ENCODE measurements around the gene TMEM25.
"Not testable (repeated sequence)": the region's sequence is repeated elsewhere in the genome, so short reads cannot be mapped to it uniquely, and the experiment has no call there.

Gene TMEM25

DNA sequence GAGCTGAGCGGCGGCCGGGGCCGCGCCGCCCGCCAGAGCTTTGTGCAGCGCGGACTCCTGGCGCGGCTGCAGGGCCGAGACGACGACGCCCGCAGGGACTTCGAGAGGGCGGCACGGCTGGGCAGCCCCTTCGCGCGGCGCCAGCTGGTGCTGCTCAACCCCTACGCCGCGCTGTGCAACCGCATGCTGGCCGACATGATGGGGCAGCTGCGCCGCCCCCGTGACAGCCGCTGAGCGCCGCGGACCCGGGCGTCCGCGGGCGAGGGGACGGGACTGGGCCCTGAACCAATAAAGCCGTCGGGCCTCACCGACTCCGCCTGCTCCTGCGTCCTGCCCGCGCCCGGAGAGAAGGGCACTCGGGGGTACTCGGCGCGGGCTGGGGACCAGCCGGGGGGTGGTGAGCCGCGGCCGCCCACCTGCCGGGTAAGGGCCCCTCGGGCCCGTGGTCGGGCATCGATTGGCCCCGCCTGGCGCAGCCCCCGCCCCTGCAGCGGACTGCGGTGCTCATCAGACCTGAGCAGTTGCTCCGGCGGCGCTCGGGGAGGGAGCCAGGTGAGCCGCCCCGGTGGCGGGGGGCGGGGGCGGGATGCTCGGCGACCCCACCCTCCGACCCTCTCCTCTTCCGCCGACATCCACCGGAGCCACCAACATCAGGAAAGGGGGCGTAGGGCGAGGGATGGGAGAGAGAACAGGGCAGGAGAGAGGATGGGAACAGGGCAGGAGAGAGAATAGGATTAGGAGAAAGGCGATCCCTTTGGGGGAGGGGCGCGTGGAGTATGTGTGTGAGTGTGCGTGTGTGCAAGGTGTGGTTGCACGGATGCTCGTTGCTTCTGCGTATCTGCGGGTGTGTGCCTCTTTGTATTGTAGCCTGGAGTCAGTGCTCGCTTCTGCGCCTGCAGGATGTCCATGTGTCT, at the start of gene TMEM25:
TMEM25 (plus strand) TSS at position 510 of the 914 bp plus-strand sequence. CDS start 610 bp downstream, outside the sequence.
- peak; percentile 79 for DNase-seq

DNA sequence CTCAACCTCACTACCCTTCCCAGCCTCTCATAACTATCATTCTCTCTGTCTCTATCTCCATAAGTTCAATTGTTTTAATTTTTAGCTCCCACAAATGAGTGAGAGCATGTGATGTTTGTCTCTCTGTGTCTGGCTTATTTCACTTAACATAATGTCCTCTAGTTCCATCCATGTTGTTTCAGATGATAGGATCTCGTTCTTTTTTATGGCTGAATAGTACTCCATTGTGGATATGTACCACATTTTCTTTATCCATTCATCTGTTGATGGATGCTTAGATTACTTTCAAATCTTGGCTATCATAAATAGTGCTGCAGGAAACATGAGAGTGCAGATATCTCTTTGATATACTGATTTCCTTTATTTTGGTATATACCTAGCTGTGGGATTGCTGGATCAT, 49.8 kb upstream of the TMEM25 start:
- DNase-seq = not testable (repeated sequence)

DNA sequence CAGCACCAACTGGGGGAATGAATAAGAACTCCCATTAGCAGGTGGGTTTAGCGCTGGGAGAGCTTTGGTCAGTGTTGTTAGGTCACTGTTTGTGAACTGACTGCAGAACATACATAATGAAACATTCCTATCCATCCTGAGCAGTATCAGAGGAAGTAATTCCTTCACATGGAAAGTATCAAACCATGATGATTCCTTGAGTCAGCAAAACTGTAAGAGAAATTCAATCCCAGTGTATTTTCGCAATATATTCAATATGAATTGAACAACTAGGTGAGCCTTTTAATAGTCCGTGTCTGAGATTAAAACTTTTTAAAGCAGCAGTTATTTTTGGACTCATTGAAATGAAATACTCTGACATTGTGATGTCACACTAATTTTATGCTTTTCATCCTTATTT, 46.6 kb upstream of the TMEM25 start:
- no peak for DNase-seq

GRCh38 chr11:118485273-118485672, 45.7 kb upstream of the TMEM25 start:
- DNase-seq = no peak

DNA sequence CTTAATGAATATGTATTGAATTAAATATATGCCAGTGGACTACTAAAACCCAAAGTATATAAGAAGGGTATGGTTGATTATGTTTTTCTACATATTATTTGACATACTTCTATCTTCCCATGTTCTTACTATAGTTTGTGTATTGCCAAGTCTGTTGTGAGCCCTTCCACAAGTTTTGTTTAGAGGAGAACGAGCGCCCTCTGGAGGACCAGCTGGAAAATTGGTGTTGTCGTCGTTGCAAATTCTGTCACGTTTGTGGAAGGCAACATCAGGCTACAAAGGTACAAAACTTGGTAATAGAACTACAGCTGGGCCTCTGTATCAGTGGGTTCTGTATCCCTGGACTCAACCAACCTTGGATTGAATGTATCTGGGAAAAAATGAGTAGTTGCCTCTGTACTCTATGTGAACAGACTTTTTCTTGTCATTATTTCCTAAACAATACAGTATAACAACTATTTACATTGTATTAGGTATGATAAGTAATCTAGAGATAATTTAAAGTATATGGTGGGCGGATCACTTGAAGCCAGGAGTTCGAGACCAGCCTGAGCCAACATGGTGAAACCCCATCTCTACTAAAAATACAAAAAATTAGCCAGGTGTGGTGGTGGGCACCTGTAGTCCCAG, 42.4 kb upstream of the TMEM25 start:
- peak; percentile 57 for DNase-seq

DNA sequence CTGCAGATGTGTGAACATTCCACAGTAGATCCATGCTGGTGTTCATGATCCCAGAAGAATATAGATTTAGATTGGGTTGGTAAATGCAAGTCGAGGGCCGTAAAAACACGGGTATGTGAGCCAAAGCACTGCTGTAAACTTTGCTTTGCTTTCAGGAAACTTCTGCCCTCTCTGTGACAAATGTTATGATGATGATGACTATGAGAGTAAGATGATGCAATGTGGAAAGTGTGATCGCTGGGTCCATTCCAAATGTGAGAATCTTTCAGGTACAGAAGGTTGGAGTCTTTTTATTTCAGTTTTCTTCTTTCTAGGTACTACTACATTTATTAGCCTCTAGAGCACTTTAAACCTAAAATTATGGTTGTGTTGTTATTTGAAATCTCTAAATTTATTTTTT, 40.0 kb upstream of the TMEM25 start:
- no peak for DNase-seq

DNA sequence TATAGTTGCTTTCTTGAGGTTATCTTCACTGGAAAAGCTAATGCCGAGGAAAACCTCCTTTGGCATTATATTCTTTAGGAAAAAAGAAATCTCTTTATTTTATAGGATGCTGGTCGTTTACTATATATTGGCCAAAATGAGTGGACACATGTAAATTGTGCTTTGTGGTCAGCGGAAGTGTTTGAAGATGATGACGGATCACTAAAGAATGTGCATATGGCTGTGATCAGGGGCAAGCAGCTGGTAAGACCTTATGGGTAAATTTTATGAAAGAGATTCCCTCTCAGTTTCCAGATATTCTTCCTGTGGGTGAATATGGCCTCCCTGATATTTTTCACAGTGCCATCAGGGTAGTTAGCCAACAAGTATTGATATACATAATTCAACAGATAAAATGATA, 33.2 kb upstream of the TMEM25 start:
- DNase-seq = no peak

DNA sequence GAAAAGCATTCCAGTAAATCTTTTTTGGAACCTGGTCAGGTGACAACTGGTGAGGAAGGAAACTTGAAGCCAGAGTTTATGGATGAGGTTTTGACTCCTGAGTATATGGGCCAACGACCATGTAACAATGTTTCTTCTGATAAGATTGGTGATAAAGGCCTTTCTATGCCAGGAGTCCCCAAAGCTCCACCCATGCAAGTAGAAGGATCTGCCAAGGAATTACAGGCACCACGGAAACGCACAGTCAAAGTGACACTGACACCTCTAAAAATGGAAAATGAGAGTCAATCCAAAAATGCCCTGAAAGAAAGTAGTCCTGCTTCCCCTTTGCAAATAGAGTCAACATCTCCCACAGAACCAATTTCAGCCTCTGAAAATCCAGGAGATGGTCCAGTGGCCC, 27.8 kb upstream of the TMEM25 start:
- DNase-seq = no peak

DNA sequence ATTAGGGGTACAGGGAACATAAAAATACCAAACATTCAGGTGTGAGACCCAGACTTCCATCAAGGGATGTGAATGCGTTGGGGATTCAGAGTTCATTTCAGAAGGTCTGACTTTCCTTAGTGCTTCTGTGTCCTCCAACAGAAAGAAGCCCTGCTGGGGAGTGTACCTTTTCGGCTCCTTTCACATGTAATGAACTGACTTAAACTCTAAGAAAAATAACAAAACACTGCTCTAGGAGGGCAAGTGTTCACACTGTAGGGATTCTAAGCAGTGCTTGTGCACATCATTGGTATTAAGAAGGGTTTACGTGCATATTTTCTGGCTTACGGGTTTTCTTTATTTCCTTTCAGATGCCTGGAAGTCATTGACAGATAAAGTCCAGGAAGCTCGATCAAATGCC, 19.4 kb upstream of the TMEM25 start:
- no peak for DNase-seq

DNA sequence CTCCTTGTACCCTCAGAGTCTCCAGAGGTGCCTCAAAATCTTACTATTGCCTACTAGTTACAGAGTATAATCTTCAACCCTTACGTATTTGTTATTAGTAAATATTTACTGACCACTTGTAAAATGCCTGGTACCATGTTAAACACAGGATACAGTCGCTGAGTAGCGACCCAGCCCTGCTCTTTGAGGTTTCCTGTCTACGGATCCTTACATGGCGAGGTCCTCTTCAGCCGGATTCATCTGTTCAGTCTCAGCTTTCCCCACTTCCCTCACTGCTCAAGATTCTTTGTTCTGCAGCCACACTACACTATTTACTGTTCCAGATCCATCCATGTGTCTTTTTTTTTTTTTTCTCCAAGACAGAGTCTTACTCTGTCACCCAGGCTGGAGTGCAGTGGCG, 16.9 kb upstream of the TMEM25 start:
- DNase-seq = peak; percentile 75

DNA sequence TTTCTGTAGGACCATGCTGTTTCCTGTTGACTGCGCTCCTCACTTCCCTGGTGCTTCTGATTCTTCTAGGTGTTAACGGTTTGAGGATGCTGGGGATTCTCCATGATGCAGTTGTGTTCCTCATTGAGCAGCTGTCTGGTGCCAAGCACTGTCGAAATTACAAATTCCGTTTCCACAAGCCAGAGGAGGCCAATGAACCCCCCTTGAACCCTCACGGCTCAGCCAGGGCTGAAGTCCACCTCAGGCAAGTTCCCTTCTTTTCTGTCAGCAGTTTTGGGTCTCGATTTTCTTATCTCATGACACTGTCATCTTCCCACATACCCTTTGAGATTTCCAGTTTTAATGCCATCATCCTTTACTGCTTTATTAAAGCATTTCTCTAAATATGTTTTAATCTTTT, 11.4 kb upstream of the TMEM25 start:
- no peak for DNase-seq

- DNase-seq = no peak
Measured at GRCh38 chr11:118521892-118522311, 9.1 kb upstream of the TMEM25 start.

GRCh38 chr11:118522571-118523072, 8.4 kb upstream of the TMEM25 start:
- DNase-seq = no peak

DNA sequence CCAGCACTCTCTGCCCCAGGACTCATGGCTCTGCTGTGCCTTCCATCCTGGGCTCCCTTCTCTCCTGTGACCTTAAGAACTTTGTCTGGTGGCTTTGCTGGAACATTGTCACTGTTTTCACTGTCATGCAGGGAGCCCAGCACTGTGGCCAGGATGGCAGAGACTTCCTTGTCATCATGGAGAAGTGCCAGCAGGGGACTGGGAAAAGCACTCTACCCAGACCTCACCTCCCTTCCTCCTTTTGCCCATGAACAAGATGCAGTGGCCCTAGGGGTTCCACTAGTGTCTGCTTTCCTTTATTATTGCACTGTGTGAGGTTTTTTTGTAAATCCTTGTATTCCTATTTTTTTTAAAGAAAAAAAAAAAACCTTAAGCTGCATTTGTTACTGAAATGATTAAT, 6.6 kb upstream of the TMEM25 start:
- DNase-seq = no peak

DNA sequence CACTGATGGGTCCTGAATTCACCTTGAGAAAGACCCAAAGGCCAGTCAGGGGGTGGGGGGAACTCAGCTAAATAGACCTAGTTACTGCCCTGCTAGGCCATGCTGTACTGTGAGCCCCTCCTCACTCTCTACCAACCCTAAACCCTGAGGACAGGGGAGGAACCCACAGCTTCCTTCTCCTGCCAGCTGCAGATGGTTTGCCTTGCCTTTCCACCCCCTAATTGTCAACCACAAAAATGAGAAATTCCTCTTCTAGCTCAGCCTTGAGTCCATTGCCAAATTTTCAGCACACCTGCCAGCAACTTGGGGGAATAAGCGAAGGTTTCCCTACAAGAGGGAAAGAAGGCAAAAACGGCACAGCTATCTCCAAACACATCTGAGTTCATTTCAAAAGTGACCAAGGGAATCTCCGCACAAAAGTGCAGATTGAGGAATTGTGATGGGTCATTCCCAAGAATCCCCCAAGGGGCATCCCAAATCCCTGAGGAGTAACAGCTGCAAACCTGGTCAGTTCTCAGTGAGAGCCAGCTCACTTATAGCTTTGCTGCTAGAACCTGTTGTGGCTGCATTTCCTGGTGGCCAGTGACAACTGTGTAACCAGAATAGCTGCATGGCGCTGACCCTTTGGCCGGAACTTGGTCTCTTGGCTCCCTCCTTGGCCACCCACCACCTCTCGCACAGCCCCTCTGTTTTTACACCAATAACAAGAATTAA, 6.1 kb upstream of the TMEM25 start:
- DNase-seq = peak; percentile 64

DNA sequence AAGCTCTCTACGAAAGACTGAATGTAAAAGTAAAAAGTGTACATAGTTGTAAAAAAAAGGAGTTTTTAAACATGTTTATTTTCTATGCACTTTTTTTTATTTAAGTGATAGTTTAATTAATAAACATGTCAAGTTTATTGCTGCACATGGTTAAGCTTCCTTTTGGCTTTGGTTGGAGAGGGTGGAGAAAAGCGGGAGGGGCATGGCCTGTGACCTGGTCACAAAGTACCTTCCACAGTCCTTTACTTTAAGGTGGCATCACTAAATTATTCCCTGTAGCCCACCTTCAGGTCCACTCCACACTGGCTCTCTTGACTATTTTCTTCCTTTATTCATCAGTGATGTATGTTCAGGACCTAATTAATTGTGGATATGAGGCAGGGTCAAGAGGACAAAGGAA, 4.3 kb upstream of the TMEM25 start:
- DNase-seq = no peak

GRCh38 chr11:118527109-118527508, 3.9 kb upstream of the TMEM25 start, which contains the start of gene TTC36:
Gene TTC36 (plus strand): TSS chr11:118527474. CDS start chr11:118527495, 21 bp downstream.
- no peak for DNase-seq

- DNase-seq = no peak
Measured at GRCh38 chr11:118528511-118528910, 2.5 kb upstream of the TMEM25 start.

- no peak for DNase-seq
Measured at GRCh38 chr11:118529584-118530175, 1.3 kb upstream of the TMEM25 start.

GRCh38 chr11:118530180-118530682, 761 bp upstream of the TMEM25 start:
- DNase-seq = no peak

GRCh38 chr11:118531597-118532084, 649 bp downstream of the TMEM25 start:
- no peak for DNase-seq

GRCh38 chr11:118532091-118532490, 1.1 kb downstream of the TMEM25 start:
- no peak for DNase-seq

All from KG1 (cell line).